ENCODE measurements around the gene MSRB1. TPM values are rescaled to one million over a fixed set of nuclear protein-coding genes. Genes with fewer than 3 reads are reported as not detected.

The MSRB1 gene
- total and polyA plus RNA-seq, 2 of the 13 experiments (the other 11 are each of a cell fraction or from before 2014, with no cell fraction given) = 32.1 to 75.4 TPM

GRCh38 chr16:1932050-1933028, 10.7 kb downstream of the MSRB1 start (continued):
- TF ChIP-seq TBX2 (CRISPR knock-in tag; IDR thresholded peaks at IDR 0.05; ENCODE audit: borderline replicate concordance) (peak; percentile 34; the same call in 1 of the 2 replicates), SRSF9 (IDR thresholded peaks at IDR 0.05; ENCODE audit: borderline replicate concordance, insufficient read depth, low read depth, low read length, poor library complexity, severe bottlenecking) (no peak), ZNF777 (CRISPR knock-in tag; IDR thresholded peaks at IDR 0.05) (no peak), IKZF5 (CRISPR knock-in tag; IDR thresholded peaks at IDR 0.05) (no peak), PCBP2 (optimal IDR thresholded peaks at IDR 0.05; ENCODE audit: low read depth, low read length, poor library complexity, severe bottlenecking) (no peak), IKZF1 (IDR thresholded peaks at IDR 0.05) (no peak), NFIC (IDR thresholded peaks at IDR 0.05; ENCODE audit: low read length) (no peak), POLR2A (IDR thresholded peaks at IDR 0.05; ENCODE audit: insufficient read depth in 1 of 2, low read depth in 2 of 2, low read length in 2 of 2) (no peak), NRL (CRISPR knock-in tag; IDR thresholded peaks at IDR 0.05; ENCODE audit: borderline replicate concordance) (peak; percentile 66), NKX3-1 (CRISPR knock-in tag; IDR thresholded peaks at IDR 0.05) (no peak), MBD4 (IDR thresholded peaks at IDR 0.05; ENCODE audit: borderline replicate concordance, low read length) (no peak), GMEB1 (CRISPR knock-in tag; IDR thresholded peaks at IDR 0.05; ENCODE audit: borderline replicate concordance) (no peak; the same call in 1 of the 2 replicates), SRSF4 (IDR thresholded peaks at IDR 0.05; ENCODE audit: low read depth, low read length, poor library complexity, severe bottlenecking) (no peak), ZNF552 (CRISPR knock-in tag; IDR thresholded peaks at IDR 0.05; ENCODE audit: borderline replicate concordance) (no peak), ZNF543 (CRISPR knock-in tag; IDR thresholded peaks at IDR 0.05) (peak; percentile 5; the same call in 1 of the 2 replicates), ZNF333 (CRISPR knock-in tag; IDR thresholded peaks at IDR 0.05; ENCODE audit: borderline replicate concordance) (no peak), ZNF891 (CRISPR knock-in tag; IDR thresholded peaks at IDR 0.05) (peak; percentile 86), CCAR2 (optimal IDR thresholded peaks at IDR 0.05; ENCODE audit: low read depth, low read length) (no peak), ZNF160 (CRISPR knock-in tag; IDR thresholded peaks at IDR 0.05) (no peak), MIXL1 (CRISPR knock-in tag; IDR thresholded peaks at IDR 0.05) (no peak), ZNF225 (CRISPR knock-in tag; IDR thresholded peaks at IDR 0.05) (no peak), SIN3A (IDR thresholded peaks at IDR 0.05; ENCODE audit: borderline replicate concordance, low read depth, low read length) (no peak), ZNF260 (CRISPR knock-in tag; IDR thresholded peaks at IDR 0.05; ENCODE audit: borderline replicate concordance, low read depth) (no peak), NFRKB (IDR thresholded peaks at IDR 0.05) (no peak), MEF2D (CRISPR knock-in tag; IDR thresholded peaks at IDR 0.05) (no peak), ZNF550 (CRISPR knock-in tag; IDR thresholded peaks at IDR 0.05; ENCODE audit: borderline replicate concordance) (no peak), ZFY (CRISPR knock-in tag; IDR thresholded peaks at IDR 0.05) (peak; percentile 72), PTBP1 (IDR thresholded peaks at IDR 0.05; ENCODE audit: low read depth, low read length, poor library complexity, severe bottlenecking) (no peak)

Measured in HepG2 (cell line).